Common myeloid progenitor, CD34-positive (primary cell): ENCODE results near the gene BLM.

ENCODE experiments used
- CTCF ChIA-PET: fragments of 350-600 bp; sonication (Branson Sonifier 250); formaldehyde crosslinking; loops from one replicate; lab custom pipeline; 2021; ENCODE audit warnings: antibody characterized with exemption; lab: Charles Lee
- POLR2A ChIA-PET: fragments of 350-600 bp; sonication (Branson Sonifier 250); formaldehyde crosslinking; loops from one replicate; lab custom pipeline; 2021; ENCODE audit warnings: antibody characterized with exemption; lab: Charles Lee
- DNase-seq, 3 donors: peaks; one replicate each; pipeline versions ENCODE4 v3.0.0 to v3.0.0-alpha.2; 2013
- H3K27ac ChIP-seq, 2 experiments: 1 replicate in 1 of 2; 2 replicates in 1 of 2; pipeline ENCODE4 v1.7.0; 2013; ENCODE audit warnings: inconsistent platforms in 2 of 2, low read length in 2 of 2, mild to moderate bottlenecking in 2 of 2, low read depth in 1 of 2, moderate library complexity in 1 of 2; ENCODE audit not compliant: severe bottlenecking in 2 of 2, insufficient read depth in 1 of 2, poor library complexity in 1 of 2
- H3K27me3 ChIP-seq, 5 experiments: replicated peaks in 2 of 5; 1 replicate in 3 of 5; 2 replicates in 2 of 5; pipeline versions ENCODE4 v1.6.1 to v1.7.0; 2013; ENCODE audit warnings: low read length in 4 of 5, mild to moderate bottlenecking in 2 of 5, moderate library complexity in 2 of 5, inconsistent platforms in 1 of 5; ENCODE audit not compliant: insufficient read depth in 5 of 5, control insufficient read depth in 4 of 5
- H3K36me3 ChIP-seq, 4 experiments: 1 replicate in 2 of 4; 2 replicates in 2 of 4; pipeline versions ENCODE4 v1.6.1 to v1.7.0; 2013; ENCODE audit warnings: low read length in 3 of 4, control low read depth in 1 of 4, mild to moderate bottlenecking in 1 of 4; ENCODE audit not compliant: control insufficient read depth in 4 of 4, insufficient read depth in 4 of 4
- H3K4me1 ChIP-seq, 4 experiments: 1 replicate in 3 of 4; 2 replicates in 1 of 4; pipeline versions ENCODE4 v1.6.1 to v1.7.1; 2013; ENCODE audit warnings: low read length in 3 of 4, mild to moderate bottlenecking in 3 of 4, control low read depth in 1 of 4, inconsistent platforms in 1 of 4, moderate library complexity in 1 of 4; ENCODE audit not compliant: control insufficient read depth in 4 of 4, insufficient read depth in 4 of 4; ENCODE audit errors: control extremely low read depth in 1 of 4
- H3K4me3 ChIP-seq, 7 experiments: 1 replicate in 4 of 7; 2 replicates in 3 of 7; pipeline versions ENCODE4 v1.5.1 to v1.7.0; 2013; ENCODE audit warnings: mild to moderate bottlenecking in 7 of 7, low read length in 6 of 7, moderate library complexity in 6 of 7, inconsistent platforms in 2 of 7, low read depth in 2 of 7, control low read depth in 1 of 7; ENCODE audit not compliant: insufficient read depth in 4 of 7, control insufficient read depth in 1 of 7; ENCODE audit errors: extremely low read depth in 1 of 7
- H3K9me3 ChIP-seq, 5 experiments: 1 replicate in 4 of 5; 2 replicates in 1 of 5; pipeline versions ENCODE4 v1.6.1 to v1.7.1; 2013; ENCODE audit warnings: low read length in 4 of 5, mild to moderate bottlenecking in 2 of 5, inconsistent platforms in 1 of 5, low read depth in 1 of 5, moderate library complexity in 1 of 5; ENCODE audit not compliant: control insufficient read depth in 4 of 5, insufficient read depth in 2 of 5; ENCODE audit errors: control extremely low read depth in 1 of 5
- WGBS: methylation state at CpG from one replicate; pipeline ENCODE4 v1.1.5; 2013; ENCODE audit not compliant: insufficient coverage; 5-methylcytosine and 5-hydroxymethylcytosine counted together

Gene BLM

GRCh38 chr15:90773485-90773884, 56.3 kb downstream of the BLM start:
- ChIA-PET POLR2A (no interaction called here), CTCF (interaction anchor here (2.1 kb wide), 1 partner anchor 111 kb away, joined by 7 read pairs; the partner anchor contains the start of gene FES)
- Histone ChIP-seq H3K27ac (no peak overlapping the region), H3K9me3 (no peaks in the 10 kb centered on the region), H3K4me3 (no peak overlapping the region), H3K27me3 (no peaks in the 10 kb centered on the region), H3K4me1 (no peaks in the 10 kb centered on the region), H3K36me3 (peaks cover 8 to 55% (median 21%) of the 10 kb centered on the region in 4 experiments)
- 92% methylated on average over 1 of the region's 1 CpG for WGBS
- no peak for DNase-seq

GRCh38 chr15:90774731-90775514, 57.8 kb downstream of the BLM start:
- H3K27me3 ChIP-seq = no peaks in the 10 kb centered on the region
- POLR2A ChIA-PET = no interaction called here
- CTCF ChIA-PET = interaction anchor here (1.9 kb wide), 1 partner anchor 127 kb away, joined by 4 read pairs; no protein-coding TSS in a partner anchor
- peaks cover 6 to 44% (median 19%) of the 10 kb centered on the region in 4 experiments for H3K36me3 ChIP-seq
- DNase-seq = no peak
- no peak overlapping the region for H3K4me3 ChIP-seq
- WGBS = 100% methylated on average over 3 of the region's 5 CpGs
- no peaks in the 10 kb centered on the region for H3K4me1 ChIP-seq
- H3K9me3 ChIP-seq = no peaks in the 10 kb centered on the region
- H3K27ac ChIP-seq = no peak overlapping the region

GRCh38 chr15:90780916-90781315, 63.8 kb downstream of the BLM start:
- DNase-seq = peak; percentile 1 to 10 (median 7)
- POLR2A ChIA-PET = no interaction called here

GRCh38 chr15:90782442-90782841, 65.3 kb downstream of the BLM start:
- no peaks in the 10 kb centered on the region for H3K9me3 ChIP-seq
- H3K27ac ChIP-seq = no peak overlapping the region
- peaks cover 6 to 19% (median 8%) of the 10 kb centered on the region in 4 experiments for H3K4me1 ChIP-seq
- no peak overlapping the region for H3K4me3 ChIP-seq
- no CpG with 5 or more reads among the region's 2 CpGs for WGBS
- ChIA-PET POLR2A (no interaction called here), CTCF (interaction anchor here (1.4 kb wide), 1 partner anchor 13 kb away, joined by 4 read pairs; no protein-coding TSS in a partner anchor)
- H3K36me3 ChIP-seq = peaks cover 0 to 18% (median 8%) of the 10 kb centered on the region in 4 experiments
- DNase-seq = no peak
- no peaks in the 10 kb centered on the region for H3K27me3 ChIP-seq

More at GRCh38 chr15:90780916-90781315, 63.8 kb downstream of the BLM start:
- peak overlapping the region in 2 of 7 experiments; percentile 4 to 16 for H3K4me3 ChIP-seq
- peaks cover 4 to 27% (median 8%) of the 10 kb centered on the region in 4 experiments for H3K36me3 ChIP-seq
- peak overlapping the region in 1 of 2 experiments; percentile 43 for H3K27ac ChIP-seq
- H3K9me3 ChIP-seq = no peaks in the 10 kb centered on the region
- peaks cover 6 to 19% (median 8%) of the 10 kb centered on the region in 4 experiments for H3K4me1 ChIP-seq
- CTCF ChIA-PET = interaction anchor here (1.0 kb wide), 1 partner anchor 15 kb away, joined by 3 read pairs; no protein-coding TSS in a partner anchor
- no peaks in the 10 kb centered on the region for H3K27me3 ChIP-seq
- 78% methylated on average over 1 of the region's 3 CpGs for WGBS

GRCh38 chr15:90787881-90788280, 70.7 kb downstream of the BLM start:
- H3K27ac ChIP-seq = no peak overlapping the region
- H3K9me3 ChIP-seq = no peaks in the 10 kb centered on the region
- peaks cover 18 to 34% (median 24%) of the 10 kb centered on the region in 4 experiments for H3K36me3 ChIP-seq
- no CpG with 5 or more reads among the region's 3 CpGs for WGBS
- DNase-seq = no peak
- no peaks in the 10 kb centered on the region for H3K27me3 ChIP-seq
- ChIA-PET POLR2A (interaction anchor here (0.6 kb wide), 3 partner anchors 50 to 219 kb away, joined by 3 read pairs; no protein-coding TSS in a partner anchor), CTCF (interaction anchor here (1.1 to 1.3 kb wide), 2 partner anchors 9 to 98 kb away, joined by 3 to 6 read pairs; no protein-coding TSS in a partner anchor)
- H3K4me1 ChIP-seq = no peaks in the 10 kb centered on the region
- no peak overlapping the region for H3K4me3 ChIP-seq

- Histone ChIP-seq H3K4me3 (no peak overlapping the region), H3K27me3 (no peaks in the 10 kb centered on the region), H3K27ac (no peak overlapping the region), H3K36me3 (peaks cover 18 to 40% (median 29%) of the 10 kb centered on the region in 4 experiments), H3K9me3 (no peaks in the 10 kb centered on the region), H3K4me1 (no peaks in the 10 kb centered on the region)
- POLR2A ChIA-PET = interaction anchor here (0.6 kb wide), 1 partner anchor 21 kb away, joined by 4 read pairs; no protein-coding TSS in a partner anchor
- WGBS = 100% methylated on average over 5 of the region's 5 CpGs
- DNase-seq = no peak
- CTCF ChIA-PET = interaction anchor here (1.6 kb wide), 2 partner anchors 26 to 96 kb away, joined by 3 to 4 read pairs; no protein-coding TSS in a partner anchor
Observed at GRCh38 chr15:90789462-90789861, 72.3 kb downstream of the BLM start.
